H9 (cell line): ENCODE measurements around the gene DNAJA2. TPM values are rescaled to one million over a fixed set of nuclear protein-coding genes. Genes with fewer than 3 reads are reported as not detected.

ENCODE experiments used
- DNase-seq: peaks from one replicate; pipeline ENCODE4 v3.0.0-alpha.2; 2017
- H2AFZ ChIP-seq: one replicate; pipeline ENCODE4 v1.6.1; 2013; ENCODE audit warnings: mild to moderate bottlenecking, low read length, control low read depth, moderate library complexity
- H2AK5ac ChIP-seq: 2 replicates; pipeline ENCODE4 v1.6.1; 2013; ENCODE audit warnings: low read length, control low read depth, mixed read lengths; ENCODE audit not compliant: insufficient read length
- H2BK120ac ChIP-seq: one replicate; pipeline ENCODE4 v1.6.1; 2013; ENCODE audit warnings: low read depth, mild to moderate bottlenecking, low read length, control low read depth, inconsistent platforms; ENCODE audit not compliant: poor library complexity, severe bottlenecking
- H2BK12ac ChIP-seq: 2 replicates; pipeline ENCODE4 v1.6.1; 2013; ENCODE audit warnings: low read length, control low read depth, mixed read lengths, low read depth; ENCODE audit not compliant: insufficient read length
- H2BK15ac ChIP-seq: 2 replicates; pipeline ENCODE4 v1.6.1; 2013; ENCODE audit warnings: low read depth, low read length, control low read depth
- H2BK20ac ChIP-seq: one replicate; pipeline ENCODE4 v1.6.1; 2013; ENCODE audit warnings: low read depth, mild to moderate bottlenecking, low read length, control low read depth, inconsistent platforms; ENCODE audit not compliant: poor library complexity, severe bottlenecking
- H2BK5ac ChIP-seq: 2 replicates; pipeline ENCODE4 v1.6.1; 2013; ENCODE audit warnings: low read length, control low read depth, mixed read lengths; ENCODE audit not compliant: insufficient read length
- H3K14ac ChIP-seq: 2 replicates; pipeline ENCODE4 v1.6.1; 2013; ENCODE audit warnings: low read length, control low read depth; ENCODE audit not compliant: insufficient read depth
- H3K18ac ChIP-seq: 2 replicates; pipeline ENCODE4 v1.6.1; 2013; ENCODE audit warnings: low read depth, mild to moderate bottlenecking, mixed read lengths, low read length, control low read depth; ENCODE audit not compliant: insufficient read length
- H3K23ac ChIP-seq: 2 replicates; pipeline ENCODE4 v1.6.1; 2013; ENCODE audit warnings: low read length, control low read depth, mixed read lengths, low read depth; ENCODE audit not compliant: insufficient read length
- H3K23me2 ChIP-seq: 2 replicates; pipeline ENCODE4 v1.6.1; 2013; ENCODE audit warnings: low read depth, mild to moderate bottlenecking, mixed read lengths, low read length, control low read depth; ENCODE audit not compliant: insufficient read length, poor library complexity, severe bottlenecking
- H3K27ac ChIP-seq: 2 replicates; pipeline ENCODE4 v1.5.1; 2013; ENCODE audit warnings: low read length, control low read depth, mixed read lengths, low read depth; ENCODE audit not compliant: insufficient read length
- H3K27me3 ChIP-seq: 2 replicates; pipeline ENCODE4 v1.6.1; 2013; ENCODE audit warnings: low read length, control low read depth, inconsistent platforms; ENCODE audit not compliant: insufficient read depth
- H3K4ac ChIP-seq: 2 replicates; pipeline ENCODE4 v1.6.1; 2013; ENCODE audit warnings: low read depth, mild to moderate bottlenecking, control low read depth, inconsistent platforms, low read length, moderate library complexity
- H3K4me1 ChIP-seq: 2 replicates; pipeline ENCODE4 v1.6.1; 2013; ENCODE audit warnings: low read length, control low read depth, inconsistent platforms; ENCODE audit not compliant: insufficient read depth
- H3K4me2 ChIP-seq: 2 replicates; pipeline ENCODE4 v1.6.1; 2013; ENCODE audit warnings: low read length, control low read depth, mixed read lengths; ENCODE audit not compliant: insufficient read length, insufficient read depth
- H3K56ac ChIP-seq: 2 replicates; pipeline ENCODE4 v1.6.1; 2013; ENCODE audit warnings: low read depth, mild to moderate bottlenecking, mixed read lengths, low read length, control low read depth; ENCODE audit not compliant: insufficient read length
- H3K79me1 ChIP-seq: 2 replicates; pipeline ENCODE4 v1.6.1; 2013; ENCODE audit warnings: low read depth, mild to moderate bottlenecking, moderate library complexity, low read length, control low read depth, inconsistent platforms; ENCODE audit not compliant: insufficient read depth, poor library complexity, severe bottlenecking
- H3K79me2 ChIP-seq: 2 replicates; pipeline ENCODE4 v1.6.1; 2013; ENCODE audit warnings: low read length, control low read depth, inconsistent platforms; ENCODE audit not compliant: insufficient read depth
- H3K9ac ChIP-seq: 2 replicates; pipeline ENCODE4 v1.6.1; 2013; ENCODE audit warnings: low read length, control low read depth, mixed read lengths; ENCODE audit not compliant: insufficient read length; ENCODE audit errors: extremely low read depth
- H3K9me3 ChIP-seq: one replicate; pipeline ENCODE4 v1.6.1; 2013; ENCODE audit warnings: low read depth, low read length, inconsistent platforms; ENCODE audit not compliant: control insufficient read depth
- H3T11ph ChIP-seq: one replicate; pipeline ENCODE4 v1.6.1; 2013; ENCODE audit warnings: mild to moderate bottlenecking, low read length, control low read depth, inconsistent platforms
- H4K20me1 ChIP-seq: one replicate; pipeline ENCODE4 v1.6.1; 2013; ENCODE audit not compliant: control insufficient read depth, insufficient read length, insufficient read depth
- H4K5ac ChIP-seq: 2 replicates; pipeline ENCODE4 v1.6.1; 2013; ENCODE audit warnings: low read depth, mild to moderate bottlenecking, mixed read lengths, low read length, control low read depth; ENCODE audit not compliant: insufficient read length
- H4K8ac ChIP-seq: replicated peaks from 2 replicates; pipeline ENCODE4 v1.6.1; 2013; ENCODE audit warnings: low read length, control low read depth, mixed read lengths, low read depth; ENCODE audit not compliant: insufficient read length
- H4K91ac ChIP-seq: 2 replicates; pipeline ENCODE4 v1.6.1; 2013; ENCODE audit warnings: low read depth, mild to moderate bottlenecking, moderate library complexity, mixed read lengths, low read length, control low read depth; ENCODE audit not compliant: insufficient read length
- H3K27ac Mint-ChIP-seq, 3 experiments: 2 replicates in 2 of 3; 3 replicates in 1 of 3; pipeline ENCODE4 v1.8.0; 2020 to 2021; ENCODE audit warnings: mixed read lengths in 3 of 3, mild to moderate bottlenecking in 1 of 3, moderate library complexity in 1 of 3
- H3K27me3 Mint-ChIP-seq: 2 replicates; pipeline ENCODE4 v1.8.0; 2021; ENCODE audit warnings: low read depth, mild to moderate bottlenecking, moderate library complexity, mixed read lengths
- H3K36me3 Mint-ChIP-seq, 3 experiments: 2 replicates in 2 of 3; 3 replicates in 1 of 3; pipeline ENCODE4 v1.8.0; 2020 to 2021; ENCODE audit warnings: low read depth in 3 of 3, mixed read lengths in 3 of 3; ENCODE audit not compliant: insufficient read depth in 1 of 3
- H3K4me1 Mint-ChIP-seq, 2 experiments: 2 replicates each; pipeline ENCODE4 v1.8.0; 2020; ENCODE audit warnings: mixed read lengths in 2 of 2
- H3K4me3 Mint-ChIP-seq, 2 experiments: 2 replicates in 1 of 2; 3 replicates in 1 of 2; pipeline ENCODE4 v1.8.0; 2020 to 2021; ENCODE audit warnings: mild to moderate bottlenecking in 2 of 2, mixed read lengths in 2 of 2, moderate library complexity in 1 of 2
- H3K9me3 Mint-ChIP-seq, 2 experiments: 2 replicates in 1 of 2; 3 replicates in 1 of 2; pipeline ENCODE4 v1.8.0; 2020; ENCODE audit warnings: mild to moderate bottlenecking in 2 of 2, mixed read lengths in 2 of 2, moderate library complexity in 1 of 2
- CTCF ChIP-seq: fragments of 200-600 bp; sonication (generic); conservative IDR thresholded peaks from 3 replicates; pipeline ENCODE4 v1.8.0; 2021; ENCODE audit warnings: antibody characterized with exemption, mild to moderate bottlenecking
- WGBS: extraction: QIAGEN DNeasy Blood & Tissue Kit; methylation state at CpG from one replicate; pipeline ENCODE4 v1.1.7; 2013; ENCODE audit warnings: missing lambda C conversion rate, low lambda C conversion rate, mixed read lengths; ENCODE audit not compliant: insufficient read length; ENCODE audit errors: extremely low coverage; 5-methylcytosine and 5-hydroxymethylcytosine counted together
- total RNA-seq: library from RNA; stranded (reverse); gene quantifications from 2 replicates; pipeline ENCODE4 v1.2.1, GENCODE V29; 2021

Gene DNAJA2
- total RNA-seq, 1 experiment from 2014 or later: 102 TPM

- Histone ChIP-seq H2BK120ac (no peak overlapping the region), H4K20me1 (no peaks in the 10 kb centered on the region), H3K79me1 (no peaks in the 10 kb centered on the region), H3K27ac (no peak overlapping the region), H2AFZ (no peak overlapping the region), H3K9me3 (no peaks in the 10 kb centered on the region), H2BK20ac (no peak overlapping the region), H2AK5ac (no peak overlapping the region), H3K27me3 (no peaks in the 10 kb centered on the region), H2BK15ac (no peak overlapping the region), H2BK12ac (no peak overlapping the region), H2BK5ac (no peak overlapping the region), H3T11ph (no peak overlapping the region), H4K5ac (no peak overlapping the region), H3K14ac (no peak overlapping the region), H4K91ac (no peak overlapping the region), H3K18ac (no peak overlapping the region), H3K56ac (no peak overlapping the region), H3K4ac (no peak overlapping the region), H3K9ac (peak overlapping the region; percentile 2), H3K79me2 (peaks cover 13% of the 10 kb centered on the region; the same call in 1 of the 2 replicates), H4K8ac (no peak overlapping the region), H3K4me2 (peak overlapping the region; percentile 97), H3K23ac (no peak overlapping the region), H3K4me1 (peaks cover 2% of the 10 kb centered on the region), H3K23me2 (peaks cover 8% of the 10 kb centered on the region)
- TF ChIP-seq CTCF: no peak
- H3K36me3 Mint-ChIP-seq: peaks cover 17 to 28% (median 24%) of the 10 kb centered on the region in 3 experiments
- no peak for DNase-seq
- H3K4me1 Mint-ChIP-seq: peaks cover 38 to 41% of the 10 kb centered on the region in 2 experiments
- H3K27me3 Mint-ChIP-seq: no peaks in the 10 kb centered on the region
- H3K9me3 Mint-ChIP-seq: no peaks in the 10 kb centered on the region; a peak in 1 of 5 replicates
- H3K27ac Mint-ChIP-seq: peak overlapping the region; percentile 97 to 98 (median 98); a peak in 6 of 7 replicates
- no CpG with 5 or more reads among the region's 6 CpGs for WGBS
- H3K4me3 Mint-ChIP-seq: peak overlapping the region; percentile 91 to 93
These were observed 878 bp upstream of the DNAJA2 start for GRCh38 chr16:46974352-46974751.
